Renal cortex interstitium (tissue), 11 donors: Measurements from ENCODE around the gene ADAMTS15. TPM values are rescaled to one million over a fixed set of nuclear protein-coding genes. Genes with fewer than 3 reads are reported as not detected.

Experiments used
- DNase-seq, 11 donors: peaks; one replicate each; pipeline ENCODE4 v3.0.0-alpha.2; 2013; ENCODE audit warnings: low read depth in 9 of 11, low spot score in 4 of 11; ENCODE audit errors: extremely low read depth in 1 of 11
- polyA plus RNA-seq, 3 donors: library from polyadenylated mRNA; unstranded; fragments of 120-200 nt; gene quantifications; one replicate each; pipeline ENCODE4 v1.2.1, GENCODE V29; 2013; ENCODE audit not compliant: insufficient read length in 3 of 3

The ADAMTS15 gene
- polyA plus RNA-seq, 3 donors: 54.9 to 66.0 (median 65.2) TPM

GRCh38 chr11:130470832-130471706 lies 22.6 kb downstream of the ADAMTS15 start:
- DNase-seq: no peak

DNA sequence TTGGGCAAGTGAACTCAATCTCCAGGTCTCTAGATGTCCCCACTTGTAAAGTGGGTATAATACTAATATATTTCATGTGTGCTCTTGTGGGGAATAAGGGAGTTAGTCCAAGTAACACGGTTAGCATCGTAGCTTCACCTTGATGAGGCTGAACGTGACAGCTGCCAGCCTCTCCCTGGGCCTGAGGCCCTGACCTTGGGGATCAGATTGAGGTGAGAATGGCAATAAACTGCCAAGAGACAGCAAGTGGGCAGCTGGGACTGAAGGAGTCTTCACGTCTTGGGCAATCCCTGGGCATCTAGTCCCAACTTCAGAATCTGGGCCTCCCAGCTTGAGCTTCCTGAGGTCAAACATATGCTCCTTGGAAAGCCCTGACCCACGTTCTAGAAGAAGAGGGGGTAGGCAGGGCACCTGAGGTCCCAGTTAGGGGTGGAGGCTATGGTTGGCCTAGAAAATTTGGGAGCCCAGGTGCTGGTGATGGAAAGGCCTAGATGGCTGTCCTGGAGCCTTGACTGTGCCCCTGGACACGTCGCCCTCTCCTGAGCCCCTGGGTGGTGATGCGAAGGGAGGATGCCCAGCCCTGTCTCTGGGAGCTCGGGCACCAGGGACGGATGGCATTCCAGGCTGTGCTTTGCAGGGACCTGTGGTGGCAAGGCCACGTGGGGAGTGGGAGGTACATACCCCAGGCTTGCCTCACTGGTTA lies 23.4 kb downstream of the ADAMTS15 start:
- no peak for DNase-seq

DNA sequence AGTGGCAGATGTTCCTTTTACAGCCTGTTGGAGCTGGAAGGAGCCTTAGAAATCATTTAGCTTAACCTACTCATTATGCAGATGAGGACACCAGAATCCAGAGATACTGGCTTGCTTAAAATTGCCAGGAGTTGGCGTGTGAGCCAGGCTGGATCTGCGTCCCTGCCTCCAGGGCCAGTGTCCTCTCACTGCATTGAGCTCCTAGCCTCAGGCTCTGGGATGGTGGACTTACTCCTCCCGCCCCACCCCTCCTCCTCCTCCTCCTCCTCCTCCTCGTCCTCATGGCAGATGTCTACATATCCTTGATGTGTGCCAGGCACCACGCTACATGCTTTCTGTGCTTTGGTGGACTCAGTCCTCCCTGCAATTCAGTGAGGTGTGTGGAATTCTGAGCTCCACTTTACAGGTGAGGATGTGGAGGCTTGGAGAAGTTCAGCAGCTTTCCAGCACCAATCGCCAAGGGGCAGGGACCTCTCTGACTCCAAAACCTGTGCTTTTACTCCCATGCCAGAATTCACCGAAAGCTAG lies 24.1 kb downstream of the ADAMTS15 start:
- no peak for DNase-seq

DNA sequence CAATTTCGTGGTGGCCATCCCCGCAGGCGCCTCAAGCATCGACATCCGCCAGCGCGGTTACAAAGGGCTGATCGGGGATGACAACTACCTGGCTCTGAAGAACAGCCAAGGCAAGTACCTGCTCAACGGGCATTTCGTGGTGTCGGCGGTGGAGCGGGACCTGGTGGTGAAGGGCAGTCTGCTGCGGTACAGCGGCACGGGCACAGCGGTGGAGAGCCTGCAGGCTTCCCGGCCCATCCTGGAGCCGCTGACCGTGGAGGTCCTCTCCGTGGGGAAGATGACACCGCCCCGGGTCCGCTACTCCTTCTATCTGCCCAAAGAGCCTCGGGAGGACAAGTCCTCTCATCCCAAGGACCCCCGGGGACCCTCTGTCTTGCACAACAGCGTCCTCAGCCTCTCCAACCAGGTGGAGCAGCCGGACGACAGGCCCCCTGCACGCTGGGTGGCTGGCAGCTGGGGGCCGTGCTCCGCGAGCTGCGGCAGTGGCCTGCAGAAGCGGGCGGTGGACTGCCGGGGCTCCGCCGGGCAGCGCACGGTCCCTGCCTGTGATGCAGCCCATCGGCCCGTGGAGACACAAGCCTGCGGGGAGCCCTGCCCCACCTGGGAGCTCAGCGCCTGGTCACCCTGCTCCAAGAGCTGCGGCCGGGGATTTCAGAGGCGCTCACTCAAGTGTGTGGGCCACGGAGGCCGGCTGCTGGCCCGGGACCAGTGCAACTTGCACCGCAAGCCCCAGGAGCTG lies 24.8 kb downstream of the ADAMTS15 start:
- DNase-seq: no peak

DNA sequence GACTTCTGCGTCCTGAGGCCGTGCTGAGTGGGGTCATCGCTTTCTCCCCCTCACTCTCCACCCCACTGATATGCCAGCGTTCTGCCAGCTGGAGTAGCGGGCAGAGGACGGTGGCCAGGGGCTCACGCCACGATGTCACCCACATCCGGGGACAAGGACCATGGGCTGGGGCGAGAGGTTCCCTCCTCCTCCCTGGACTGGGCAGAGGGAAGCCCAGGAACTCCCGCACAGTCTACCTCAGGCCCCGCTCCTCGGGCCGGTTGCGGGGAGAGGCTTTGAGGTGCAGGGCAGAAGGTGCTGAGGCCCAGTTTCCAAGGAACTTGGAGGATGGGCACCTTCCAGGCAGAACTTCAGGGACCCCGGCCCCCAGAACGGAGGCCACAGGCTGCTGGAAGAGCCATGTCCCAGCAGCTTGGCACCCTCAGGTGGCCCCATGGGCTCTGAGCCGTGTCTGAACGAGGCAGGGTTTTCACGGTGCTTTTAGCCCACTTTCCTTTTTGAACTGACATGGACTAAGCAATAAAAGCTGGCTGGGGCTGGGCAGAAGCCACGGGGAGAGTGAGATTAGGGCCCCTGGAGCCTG lies 25.4 kb downstream of the ADAMTS15 start:
- DNase-seq: no peak

- no peak for DNase-seq
These were observed 26.4 kb downstream of the ADAMTS15 start for GRCh38 chr11:130474637-130475400.

DNA sequence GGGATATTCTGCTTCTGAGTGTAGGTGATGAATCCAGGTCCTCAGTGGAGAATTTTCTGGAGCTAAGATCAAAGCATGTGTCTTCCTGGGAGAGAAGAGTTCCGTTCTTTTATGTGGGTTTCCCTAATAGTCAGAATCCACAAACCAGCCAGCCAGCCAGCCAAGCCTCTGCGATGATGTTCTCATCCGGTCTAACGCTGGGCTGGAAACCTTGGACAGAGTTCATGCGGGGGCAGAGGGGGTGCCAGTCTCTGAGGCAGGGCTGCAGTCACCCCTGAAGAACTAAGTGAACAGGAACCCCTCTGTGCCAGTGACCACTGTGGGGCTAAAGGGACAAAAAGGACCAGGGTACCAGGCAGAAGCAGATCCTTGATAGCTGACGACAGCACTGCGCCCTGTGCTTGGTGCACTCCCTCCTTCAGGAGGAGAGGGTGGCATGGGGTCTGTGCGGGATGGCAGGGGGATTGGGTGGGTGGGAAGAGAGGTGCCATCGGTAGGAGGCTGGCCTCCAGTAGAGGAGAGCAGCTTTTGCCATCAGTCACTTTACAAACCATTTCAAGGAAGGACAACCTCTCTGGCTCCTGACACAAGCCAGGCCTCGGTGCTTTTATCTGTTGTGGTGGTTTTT lies 27.1 kb downstream of the ADAMTS15 start:
- DNase-seq: no peak

- no peak for DNase-seq
These were observed 27.9 kb downstream of the ADAMTS15 start for GRCh38 chr11:130476200-130476921.

- DNase-seq: no peak
These were observed 28.6 kb downstream of the ADAMTS15 start for GRCh38 chr11:130476922-130477491.

DNA sequence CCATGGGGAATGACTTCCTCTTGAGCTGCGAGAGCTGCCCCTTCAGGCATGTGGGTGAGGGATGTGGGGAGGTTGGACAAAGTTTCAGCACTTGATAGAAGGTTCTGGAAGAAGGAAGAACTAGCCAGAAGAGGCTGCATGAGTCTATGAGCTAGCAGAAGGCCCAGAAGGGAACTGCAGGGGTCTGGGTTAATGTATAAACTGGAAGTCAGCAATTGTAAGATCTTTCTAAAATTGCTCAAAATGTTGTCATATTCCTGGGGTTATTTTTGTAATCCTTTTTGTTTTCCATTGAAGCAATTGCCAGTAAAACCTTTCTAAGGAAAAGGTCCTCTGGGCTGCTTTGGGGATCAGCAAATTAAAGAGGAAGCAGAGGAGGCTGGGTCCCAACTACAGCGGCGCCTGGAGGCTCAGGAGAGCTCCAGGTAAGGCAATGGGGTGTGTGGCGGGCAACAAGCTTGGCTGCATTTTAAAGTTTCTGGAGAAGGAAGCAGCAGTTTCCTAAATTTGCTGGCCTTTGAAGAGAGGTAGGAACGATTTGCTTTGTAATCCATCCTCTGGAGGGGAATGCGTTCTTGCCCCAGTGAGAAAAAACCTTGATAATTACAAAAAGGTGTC lies 29.2 kb downstream of the ADAMTS15 start:
- no peak for DNase-seq

DNA sequence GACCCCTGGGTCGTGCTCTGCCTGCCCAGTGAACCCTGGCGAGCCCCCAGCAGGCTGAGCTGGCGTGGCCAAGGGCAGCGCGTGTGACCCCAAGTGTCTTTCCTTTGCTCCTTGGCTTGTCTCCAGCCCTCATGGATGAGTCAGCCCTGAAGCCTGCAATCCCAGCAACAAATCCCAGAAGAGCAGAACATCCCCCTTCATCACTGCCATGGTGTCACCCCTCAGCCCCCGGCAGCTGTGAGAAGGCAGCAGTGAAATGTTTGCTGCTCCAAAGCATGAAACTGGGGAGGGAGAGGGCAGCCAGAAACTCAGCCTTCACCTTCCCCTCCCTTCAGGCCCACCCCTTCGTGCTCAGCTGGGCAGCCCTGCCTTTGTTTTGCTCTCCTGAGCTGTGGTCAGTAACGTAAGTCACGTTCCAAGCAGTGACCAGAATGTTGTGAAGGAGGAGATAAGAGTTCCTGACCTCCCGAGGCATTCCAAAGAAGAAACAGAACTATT lies 29.8 kb downstream of the ADAMTS15 start:
- DNase-seq: no peak

- DNase-seq: no peak
These were observed 30.4 kb downstream of the ADAMTS15 start for GRCh38 chr11:130478881-130479280.

- DNase-seq: no peak
These were observed 31.7 kb downstream of the ADAMTS15 start for GRCh38 chr11:130480186-130480585.

GRCh38 chr11:130480711-130481140 lies 32.3 kb downstream of the ADAMTS15 start:
- no peak for DNase-seq

GRCh38 chr11:130483124-130483523 lies 34.7 kb downstream of the ADAMTS15 start:
- peak in 1 of 11 donors; percentile 29 for DNase-seq

DNA sequence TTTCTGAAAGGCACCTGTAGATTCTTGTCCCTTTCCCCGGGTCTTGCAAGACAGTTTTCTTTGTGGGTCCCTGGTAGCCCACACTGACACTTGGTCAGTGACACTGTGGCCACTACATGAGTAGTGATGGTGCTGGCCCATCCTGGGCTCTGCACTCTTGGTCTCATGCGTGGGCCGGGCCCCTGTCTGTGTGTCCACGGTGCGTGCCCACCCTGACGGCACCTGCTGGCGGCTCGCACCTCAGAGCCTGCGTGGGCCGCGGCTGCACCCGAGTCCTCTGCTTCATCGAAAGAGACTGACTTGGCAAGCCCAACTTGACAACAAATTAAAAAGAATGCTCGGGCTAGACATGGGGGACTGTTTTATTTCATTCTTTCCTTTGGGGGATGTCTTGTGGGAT lies 37.5 kb downstream of the ADAMTS15 start:
- DNase-seq: no peak
